Tibial nerve (tissue), 4 donors: ENCODE data around the gene PTPRM.

Source experiments
- EP300 ChIP-seq, 2 donors: sonication (generic); formaldehyde crosslinking; IDR thresholded peaks; one replicate each; pipeline ENCODE4 v1.6.1; 2017; ENCODE audit warnings: antibody characterized with exemption in 2 of 2, mild to moderate bottlenecking in 1 of 2
- POLR2A ChIP-seq, 2 donors: fragments of 450-650 bp; IDR thresholded peaks; one replicate each; pipeline ENCODE4 v1.6.1; 2017; ENCODE audit warnings: antibody characterized with exemption in 2 of 2, mild to moderate bottlenecking in 2 of 2, moderate library complexity in 2 of 2
- TF ChIP-seq, protein P1 (sequence below), 5 experiments: fragments of 200-600 bp in 3 of 5; fragments of 450-650 bp in 2 of 5; sonication (generic) in 3 of 5; IDR thresholded peaks; one replicate each; pipeline ENCODE4 v1.5.1; 2016 to 2019; ENCODE audit warnings: antibody characterized with exemption in 5 of 5, mild to moderate bottlenecking in 3 of 5, moderate library complexity in 2 of 5

DNA sequence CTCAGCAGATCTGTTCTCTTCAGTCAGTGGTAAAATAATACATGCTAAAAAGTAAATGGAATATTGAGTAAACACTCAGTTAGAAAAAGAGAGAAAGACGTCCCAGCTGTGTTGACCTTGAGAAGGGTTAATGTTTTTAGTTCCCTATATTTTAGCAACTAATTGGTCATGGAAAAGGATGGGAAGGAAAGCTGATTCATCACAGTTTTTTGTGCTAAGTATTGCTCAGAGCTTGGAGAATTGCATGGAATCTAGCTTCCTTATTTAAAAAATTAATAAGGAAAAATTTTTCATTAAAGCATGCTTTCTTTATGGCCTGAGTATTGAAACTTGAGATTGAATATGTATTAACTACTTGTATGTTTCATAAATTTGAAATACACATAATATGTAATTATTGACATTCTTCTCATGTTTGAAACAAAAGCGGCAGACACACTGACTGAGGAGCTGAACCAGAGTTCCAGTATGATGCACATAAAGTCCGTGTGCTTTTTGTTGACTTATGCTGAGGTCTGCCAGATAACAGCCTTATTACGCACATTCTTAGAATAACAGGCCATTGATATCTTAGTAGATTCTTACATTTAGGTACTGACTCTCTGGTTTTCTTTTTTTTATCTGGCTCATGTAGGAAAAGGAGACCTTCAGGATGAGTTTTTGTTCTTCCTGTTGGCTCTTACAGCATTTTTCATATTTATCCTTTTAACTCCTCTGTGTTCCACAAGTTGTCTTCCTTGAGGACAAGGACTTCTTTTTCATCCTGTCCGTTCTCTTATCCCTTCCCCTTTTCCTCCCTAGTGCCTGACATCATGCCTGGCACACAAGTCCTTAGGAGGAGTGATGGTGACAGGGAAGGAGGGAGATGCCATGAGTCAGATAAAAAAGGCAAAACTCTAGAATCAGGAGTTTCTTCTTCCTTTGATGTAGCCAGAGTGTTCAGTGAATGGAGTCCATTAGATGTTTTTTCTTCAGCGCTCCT, 194.1 kb downstream of the PTPRM start:
- TF ChIP-seq, protein P1, sequence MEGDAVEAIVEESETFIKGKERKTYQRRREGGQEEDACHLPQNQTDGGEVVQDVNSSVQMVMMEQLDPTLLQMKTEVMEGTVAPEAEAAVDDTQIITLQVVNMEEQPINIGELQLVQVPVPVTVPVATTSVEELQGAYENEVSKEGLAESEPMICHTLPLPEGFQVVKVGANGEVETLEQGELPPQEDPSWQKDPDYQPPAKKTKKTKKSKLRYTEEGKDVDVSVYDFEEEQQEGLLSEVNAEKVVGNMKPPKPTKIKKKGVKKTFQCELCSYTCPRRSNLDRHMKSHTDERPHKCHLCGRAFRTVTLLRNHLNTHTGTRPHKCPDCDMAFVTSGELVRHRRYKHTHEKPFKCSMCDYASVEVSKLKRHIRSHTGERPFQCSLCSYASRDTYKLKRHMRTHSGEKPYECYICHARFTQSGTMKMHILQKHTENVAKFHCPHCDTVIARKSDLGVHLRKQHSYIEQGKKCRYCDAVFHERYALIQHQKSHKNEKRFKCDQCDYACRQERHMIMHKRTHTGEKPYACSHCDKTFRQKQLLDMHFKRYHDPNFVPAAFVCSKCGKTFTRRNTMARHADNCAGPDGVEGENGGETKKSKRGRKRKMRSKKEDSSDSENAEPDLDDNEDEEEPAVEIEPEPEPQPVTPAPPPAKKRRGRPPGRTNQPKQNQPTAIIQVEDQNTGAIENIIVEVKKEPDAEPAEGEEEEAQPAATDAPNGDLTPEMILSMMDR (IDR thresholded peaks at IDR 0.05), result no peak
- no peak for TF ChIP-seq POLR2A (IDR thresholded peaks at IDR 0.05)
- peak in 1 of 2 donors; percentile 13 for TF ChIP-seq EP300 (IDR thresholded peaks at IDR 0.05)
